Transverse colon (tissue), 4 donors: ENCODE measurements around the gene PLEKHA7. TPM values are rescaled to one million over a fixed set of nuclear protein-coding genes. Genes with fewer than 3 reads are reported as not detected.

Source experiments
- DNase-seq: peaks from one replicate; pipeline ENCODE4 v3.0.0-alpha.2; 2019
- H3K27ac ChIP-seq, 4 donors: fragments of 200-600 bp; sonication (generic); 2 replicates each; pipeline ENCODE4 v1.5.1; 2016 to 2018; ENCODE audit warnings: inconsistent platforms in 4 of 4
- H3K27me3 ChIP-seq: fragments of 200-600 bp; sonication (generic); 2 replicates; pipeline ENCODE4 v1.5.1; 2017; ENCODE audit warnings: inconsistent platforms
- H3K36me3 ChIP-seq, 4 donors: fragments of 200-600 bp; sonication (generic); 2 replicates each; pipeline ENCODE4 v1.5.1; 2017 to 2019; ENCODE audit warnings: inconsistent platforms in 4 of 4
- H3K4me1 ChIP-seq, 4 donors: fragments of 200-600 bp; sonication (generic); 2 replicates each; pipeline ENCODE4 v1.5.1; 2017 to 2020; ENCODE audit warnings: inconsistent platforms in 4 of 4
- H3K4me3 ChIP-seq, 4 donors: fragments of 200-600 bp; sonication (generic); 1 replicate in 1 of 4; 2 replicates in 3 of 4; pipeline versions ENCODE4 v1.5.1 to v1.6.1; 2017 to 2019; ENCODE audit warnings: inconsistent platforms in 4 of 4
- H3K9me3 ChIP-seq, 2 donors: fragments of 200-600 bp; sonication (generic); 2 replicates each; pipeline ENCODE4 v1.5.1; 2017 to 2019; ENCODE audit warnings: inconsistent platforms in 2 of 2
- EP300 ChIP-seq: sonication (generic); formaldehyde crosslinking; IDR thresholded peaks from one replicate; pipeline ENCODE4 v1.6.1; 2017; ENCODE audit warnings: antibody characterized with exemption, low read depth
- POLR2A ChIP-seq: fragments of 450-650 bp; IDR thresholded peaks from one replicate; pipeline ENCODE4 v1.6.1; 2016; ENCODE audit warnings: antibody characterized with exemption, mild to moderate bottlenecking, moderate library complexity
- POLR2AphosphoS5 ChIP-seq, 3 donors: sonication (generic); formaldehyde crosslinking; IDR thresholded peaks; one replicate each; pipeline ENCODE4 v1.6.1; 2016; ENCODE audit warnings: antibody characterized with exemption in 3 of 3
- WGBS, 2 donors: methylation state at CpG; one replicate each; pipeline ENCODE4 v1.1.5; 2018; ENCODE audit warnings: low coverage in 1 of 2; 5-methylcytosine and 5-hydroxymethylcytosine counted together
- in situ Hi-C, 4 donors: fragments of 200-750 bp; cut with MboI; loops; one replicate each; pipeline versions ENCODE4 v1.15.0 to v1.15.1; 2017; ENCODE audit warnings: low sequenced_read_pairs in 3 of 4, low pct_ligation_motif_present in 1 of 4, low pct_unique_long_range_greater_than_20kb in 1 of 4
- intact Hi-C: fragments of 100-400 bp; cut with DNase I; formaldehyde crosslinking; loops from one replicate; pipeline ENCODE4 v1.15.1; 2023; ENCODE audit warnings: low total_unique reads
- total RNA-seq, 4 donors: library from RNA; depleted of rRNA; stranded (reverse); fragments of >200 nt; gene quantifications; one replicate each; pipeline ENCODE4 v1.1.0, GENCODE V29; 2016
- TF ChIP-seq, protein P1 (sequence below), 5 experiments: fragments of 200-600 bp in 3 of 5; fragments of 450-650 bp in 2 of 5; sonication (generic) in 3 of 5; IDR thresholded peaks; 1 replicate in 2 of 5; 2 replicates in 3 of 5; pipeline ENCODE4 v1.5.1; 2016 to 2017; ENCODE audit warnings: antibody characterized with exemption in 5 of 5, inconsistent platforms in 3 of 5, mild to moderate bottlenecking in 2 of 5, moderate library complexity in 1 of 5

PLEKHA7 gene
- total RNA-seq, 4 donors from 2014 or later, result 109 to 243 (median 114) TPM

DNA sequence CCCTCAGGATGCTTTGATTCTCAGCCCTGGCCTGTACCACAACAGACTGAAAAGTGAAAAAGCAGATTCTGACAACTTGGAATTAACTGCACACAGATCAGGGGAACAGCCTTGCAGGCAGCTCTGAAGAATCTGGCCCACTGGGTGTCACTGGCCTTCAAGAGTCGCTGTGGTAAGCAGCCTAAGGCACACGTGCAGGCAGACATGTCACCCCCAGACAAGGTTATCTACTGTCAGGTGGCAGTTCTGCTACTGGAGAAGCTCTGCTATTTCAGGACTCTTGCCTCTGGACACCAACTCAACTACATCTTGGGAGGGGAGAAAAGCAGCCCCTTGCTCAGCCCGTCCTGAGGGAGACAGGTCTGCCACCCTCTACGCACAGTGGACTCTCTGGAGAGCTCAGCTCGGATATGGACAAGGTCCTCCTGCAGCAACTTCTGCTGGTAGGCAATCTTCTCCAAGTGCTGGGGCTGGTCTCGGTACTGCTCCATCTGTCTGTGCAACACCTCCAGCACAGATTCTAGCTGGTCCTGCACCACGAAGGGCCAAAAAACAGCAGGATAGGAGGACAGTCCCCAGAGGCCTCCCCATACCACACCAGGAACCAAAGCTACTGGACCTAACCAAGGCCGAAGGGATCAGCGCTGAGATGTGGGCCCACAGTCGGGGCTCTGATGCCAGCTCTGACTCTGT lies 212.8 kb downstream of the PLEKHA7 start:
- 90% methylated on average over 9 of the region's 10 CpGs; no CpG with 5 or more reads in 1 of the 2 donors for WGBS, 2 donors
- Histone ChIP-seq H3K27me3 (no peaks in the 10 kb centered on the region), H3K36me3 (peaks cover 0 to 4% (median 0%) of the 10 kb centered on the region in 4 donors), H3K27ac (no peak overlapping the region), H3K4me1 (peaks cover 0 to 26% (median 15%) of the 10 kb centered on the region in 4 donors), H3K4me3 (no peak overlapping the region), H3K9me3 (no peaks in the 10 kb centered on the region)
- TF ChIP-seq, protein P1, sequence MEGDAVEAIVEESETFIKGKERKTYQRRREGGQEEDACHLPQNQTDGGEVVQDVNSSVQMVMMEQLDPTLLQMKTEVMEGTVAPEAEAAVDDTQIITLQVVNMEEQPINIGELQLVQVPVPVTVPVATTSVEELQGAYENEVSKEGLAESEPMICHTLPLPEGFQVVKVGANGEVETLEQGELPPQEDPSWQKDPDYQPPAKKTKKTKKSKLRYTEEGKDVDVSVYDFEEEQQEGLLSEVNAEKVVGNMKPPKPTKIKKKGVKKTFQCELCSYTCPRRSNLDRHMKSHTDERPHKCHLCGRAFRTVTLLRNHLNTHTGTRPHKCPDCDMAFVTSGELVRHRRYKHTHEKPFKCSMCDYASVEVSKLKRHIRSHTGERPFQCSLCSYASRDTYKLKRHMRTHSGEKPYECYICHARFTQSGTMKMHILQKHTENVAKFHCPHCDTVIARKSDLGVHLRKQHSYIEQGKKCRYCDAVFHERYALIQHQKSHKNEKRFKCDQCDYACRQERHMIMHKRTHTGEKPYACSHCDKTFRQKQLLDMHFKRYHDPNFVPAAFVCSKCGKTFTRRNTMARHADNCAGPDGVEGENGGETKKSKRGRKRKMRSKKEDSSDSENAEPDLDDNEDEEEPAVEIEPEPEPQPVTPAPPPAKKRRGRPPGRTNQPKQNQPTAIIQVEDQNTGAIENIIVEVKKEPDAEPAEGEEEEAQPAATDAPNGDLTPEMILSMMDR (IDR thresholded peaks at IDR 0.05), result no peak
- TF ChIP-seq POLR2A, result no peak
- no peak for TF ChIP-seq POLR2AphosphoS5 (IDR thresholded peaks at IDR 0.05)
- no peak for TF ChIP-seq EP300
- in situ Hi-C loops, result loop anchor here in 2 of 4 donors (25.0 kb wide), 1 partner anchor 261 kb away; no protein-coding TSS in a partner anchor
- no peak for DNase-seq
- intact Hi-C loops, result no loop called here

GRCh38 chr11:16800382-16800781 lies 213.8 kb downstream of the PLEKHA7 start:
- Histone ChIP-seq H3K36me3 (peaks cover 0 to 4% (median 0%) of the 10 kb centered on the region in 4 donors), H3K27me3 (no peaks in the 10 kb centered on the region), H3K27ac (no peak overlapping the region), H3K9me3 (no peaks in the 10 kb centered on the region), H3K4me1 (peaks cover 0 to 19% (median 14%) of the 10 kb centered on the region in 4 donors), H3K4me3 (no peak overlapping the region)
- TF ChIP-seq, protein P1 (IDR thresholded peaks at IDR 0.05), result no peak
- no peak for TF ChIP-seq POLR2A
- no peak for TF ChIP-seq POLR2AphosphoS5 (IDR thresholded peaks at IDR 0.05)
- no peak for DNase-seq
- intact Hi-C loops (no loop called here), in situ Hi-C loops (loop anchor here in 2 of 4 donors (25.0 kb wide), 1 partner anchor 262 kb away; no protein-coding TSS in a partner anchor)

GRCh38 chr11:16799890-16800289 lies 214.3 kb downstream of the PLEKHA7 start:
- no peaks in the 10 kb centered on the region for H3K9me3 ChIP-seq
- no peak for DNase-seq
- intact Hi-C loops (no loop called here), in situ Hi-C loops (loop anchor here in 2 of 4 donors (25.0 kb wide), 1 partner anchor 262 kb away; no protein-coding TSS in a partner anchor)
- TF ChIP-seq EP300 (no peak), POLR2AphosphoS5 (IDR thresholded peaks at IDR 0.05) (no peak), POLR2A (no peak)
- TF ChIP-seq, protein P1 (IDR thresholded peaks at IDR 0.05), result no peak
- no peaks in the 10 kb centered on the region for H3K27me3 ChIP-seq
- H3K4me3 ChIP-seq, result no peak overlapping the region
- no peak overlapping the region for H3K27ac ChIP-seq
- peaks cover 0 to 4% (median 0%) of the 10 kb centered on the region in 4 donors for H3K36me3 ChIP-seq
- H3K4me1 ChIP-seq, result peaks cover 0 to 14% (median 11%) of the 10 kb centered on the region in 4 donors

DNA sequence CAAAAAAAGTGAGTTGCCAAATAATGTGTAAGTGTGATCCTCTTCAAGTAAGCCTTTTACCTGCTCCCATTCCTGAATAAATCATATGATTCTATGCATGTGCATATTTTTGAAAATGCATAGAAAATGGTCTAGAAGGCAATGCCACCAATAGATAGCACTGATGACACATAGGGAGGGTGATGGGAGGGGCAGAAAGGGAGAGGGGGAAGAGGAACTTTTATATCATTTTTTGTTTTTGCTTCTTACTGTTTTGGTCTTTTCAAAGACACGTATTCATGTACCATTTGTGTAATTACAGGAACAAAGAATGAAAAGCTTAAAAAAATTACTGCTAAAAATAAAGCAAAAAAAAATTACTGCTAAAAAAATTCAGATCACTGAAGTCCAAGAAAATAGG lies 215.0 kb downstream of the PLEKHA7 start:
- no peaks in the 10 kb centered on the region for H3K9me3 ChIP-seq
- WGBS, 2 donors, result 83 to 91% methylated on average over 1 of the region's 1 CpG
- intact Hi-C loops, result no loop called here
- H3K27me3 ChIP-seq, result no peaks in the 10 kb centered on the region
- in situ Hi-C loops, result no loop called here
- no peak overlapping the region for H3K4me3 ChIP-seq
- H3K27ac ChIP-seq, result no peak overlapping the region
- no peak for TF ChIP-seq POLR2AphosphoS5 (IDR thresholded peaks at IDR 0.05)
- H3K4me1 ChIP-seq, result peaks cover 0 to 7% (median 5%) of the 10 kb centered on the region in 4 donors
- peaks cover 0 to 4% (median 0%) of the 10 kb centered on the region in 4 donors for H3K36me3 ChIP-seq
- no peak for DNase-seq
